NCI-H128 (cell line): ENCODE data around the gene ADSL.

ENCODE experiments used
- DNase-seq: peaks from one replicate; lab custom pipeline; 2025; ENCODE audit not compliant: unreplicated experiment; lab: John Stamatoyannopoulos, UW

Gene ADSL

DNA sequence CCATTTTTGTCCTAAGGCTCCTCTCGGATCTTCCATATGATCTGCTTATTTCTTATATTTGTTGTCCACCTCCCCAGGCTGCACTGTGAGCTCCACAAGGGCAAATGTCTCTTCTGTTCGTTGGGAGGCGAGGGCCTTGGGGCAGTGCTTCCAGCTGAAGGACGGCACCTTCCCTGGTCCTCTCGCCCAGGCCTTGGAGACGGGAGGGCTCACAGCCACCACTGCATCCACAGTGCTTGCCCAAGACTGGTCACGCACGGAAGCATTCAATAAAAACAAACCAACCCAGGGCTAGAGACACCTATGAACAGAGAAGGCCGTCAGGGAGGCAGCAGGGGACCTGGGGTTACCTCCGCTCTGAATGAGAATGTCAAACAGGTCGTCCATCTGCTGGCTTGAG, 70.3 kb downstream of the ADSL start:
- DNase-seq: no peak

DNA sequence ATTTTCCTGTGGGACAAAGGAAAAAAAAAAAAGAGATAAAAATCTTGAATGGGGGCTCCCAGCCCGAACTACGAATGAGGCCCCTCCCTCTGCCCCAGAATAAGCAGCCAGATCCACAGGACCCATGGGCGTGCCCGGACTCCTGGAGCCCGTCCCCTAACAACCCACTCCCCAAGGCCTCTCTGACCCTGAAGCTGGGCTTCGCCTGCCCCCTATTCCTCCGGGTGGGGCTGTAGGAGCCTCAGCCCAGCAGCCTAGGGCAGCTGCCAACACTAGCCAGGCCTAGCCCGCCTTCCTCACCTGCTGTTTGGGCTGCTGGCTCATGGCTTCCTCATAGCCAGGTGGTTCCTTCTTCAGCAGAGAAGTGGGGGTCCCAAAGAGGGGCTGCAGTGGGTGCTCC, 70.7 kb downstream of the ADSL start:
- DNase-seq: no peak

DNA sequence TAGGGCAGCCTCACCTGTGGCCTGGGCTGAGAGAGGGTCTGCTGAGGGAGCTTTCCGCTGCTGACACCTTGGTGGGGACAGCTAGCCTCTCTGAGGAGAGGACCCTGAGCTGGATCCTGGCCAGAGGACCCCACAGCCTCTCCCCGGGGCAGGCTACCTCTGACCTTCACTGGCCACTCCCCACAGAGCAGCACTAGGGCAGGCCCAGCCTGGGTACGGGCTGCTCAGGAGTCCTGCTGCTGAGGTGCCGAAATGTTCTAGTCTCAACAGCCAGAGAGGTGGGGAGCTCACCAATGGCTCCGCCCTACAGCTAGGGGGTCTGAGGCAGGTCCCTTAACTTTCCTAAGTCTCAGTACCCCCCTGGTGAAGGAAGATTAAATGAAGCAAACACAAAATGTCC, 71.6 kb downstream of the ADSL start:
- no peak for DNase-seq

DNA sequence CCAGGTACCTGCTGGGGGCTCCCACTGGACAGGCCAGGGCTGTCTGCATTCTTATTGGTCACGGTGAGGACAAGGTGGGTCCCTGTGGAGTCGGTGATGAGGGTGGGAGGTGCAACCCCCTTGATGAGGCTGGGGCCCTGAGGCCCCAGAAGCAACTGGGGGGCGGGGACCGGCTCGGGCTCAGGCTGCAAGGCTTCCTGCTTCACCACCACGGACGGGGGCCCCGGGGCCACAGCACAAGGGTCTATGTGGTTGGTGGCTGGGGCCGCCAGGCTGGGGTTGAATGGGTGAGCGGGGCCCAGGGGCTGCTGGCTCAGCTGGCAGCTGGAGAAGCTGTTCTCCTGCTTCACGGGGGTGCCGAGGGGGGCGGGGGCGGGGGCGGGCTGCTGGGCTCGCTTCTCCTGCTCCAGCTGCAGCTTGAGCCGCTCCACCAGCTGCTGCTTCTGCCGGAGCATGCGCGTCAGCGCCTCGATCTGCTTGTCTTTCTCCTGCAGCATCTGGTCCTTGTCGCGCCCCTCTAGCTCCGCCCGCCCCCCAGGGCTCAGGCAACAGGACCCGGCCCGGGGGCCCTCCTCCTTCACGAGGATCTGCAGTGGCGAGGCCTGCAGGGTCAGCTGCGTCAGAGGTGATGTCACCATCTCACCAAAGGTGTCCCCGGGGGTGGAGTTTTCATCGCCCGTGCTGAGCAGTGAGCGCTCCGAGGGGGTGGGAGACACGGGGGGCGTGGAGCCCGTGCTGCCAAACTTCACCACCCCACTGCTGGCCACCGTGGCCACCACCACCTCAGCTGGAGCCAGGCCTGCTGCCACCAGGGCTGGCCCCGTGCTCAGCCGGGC, 72.3 kb downstream of the ADSL start:
- peak; percentile 48 for DNase-seq

DNA sequence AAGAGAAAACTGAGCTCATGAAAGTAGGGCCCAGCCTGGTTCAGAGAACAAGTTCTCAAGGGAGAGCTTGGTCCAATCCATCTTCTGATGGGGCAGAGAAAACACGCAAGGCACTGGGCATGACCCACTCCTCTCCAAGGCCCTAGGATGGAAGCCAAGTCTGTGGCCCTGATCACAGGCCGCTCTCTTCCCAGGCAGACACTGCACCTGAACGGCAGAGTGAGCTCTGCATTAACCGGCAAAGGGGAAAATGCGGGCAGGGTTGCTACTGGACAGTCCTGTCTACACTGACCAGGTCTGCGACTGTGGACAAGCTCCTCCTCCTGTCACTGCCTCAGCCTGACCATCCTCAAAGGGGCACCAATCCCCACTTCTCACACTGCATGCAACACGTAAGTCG, 73.4 kb downstream of the ADSL start:
- no peak for DNase-seq

DNA sequence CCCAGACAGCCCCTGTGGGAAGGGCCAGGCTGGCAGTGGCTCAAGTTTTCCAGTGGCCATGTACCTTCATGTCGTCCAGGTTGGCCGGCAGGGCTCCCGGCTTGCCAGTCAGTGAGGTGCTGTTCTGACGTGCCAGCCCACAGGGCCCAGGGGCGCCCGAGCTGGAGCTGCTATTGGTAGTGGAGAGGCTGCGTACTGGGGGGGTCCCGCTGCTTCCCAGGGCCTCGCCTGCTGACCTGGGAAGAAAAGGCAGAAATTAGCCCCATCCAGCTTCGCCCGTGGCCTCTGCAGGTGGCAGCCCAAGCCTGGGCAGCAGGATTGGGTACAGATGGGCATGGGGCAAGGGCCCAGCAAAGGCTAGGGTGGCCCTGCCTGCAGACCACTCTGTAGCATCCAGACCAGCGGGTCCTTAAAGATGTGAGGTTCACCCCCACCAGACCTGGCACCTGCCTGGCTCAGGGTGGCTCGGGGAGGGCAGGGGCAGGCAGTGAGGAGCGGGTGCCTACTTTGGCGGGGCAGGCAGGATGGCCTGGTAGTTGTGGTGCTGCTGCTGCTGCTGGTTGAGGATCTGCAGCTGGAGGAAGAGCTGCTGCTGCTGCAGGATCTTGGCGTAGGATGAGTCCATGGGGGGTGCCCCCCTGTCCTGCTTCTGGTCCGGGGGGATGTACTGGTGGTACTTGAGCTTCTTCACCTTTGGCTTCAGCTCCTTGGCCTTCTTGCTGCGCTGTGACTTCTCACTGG, 74.2 kb downstream of the ADSL start:
- no peak for DNase-seq

DNA sequence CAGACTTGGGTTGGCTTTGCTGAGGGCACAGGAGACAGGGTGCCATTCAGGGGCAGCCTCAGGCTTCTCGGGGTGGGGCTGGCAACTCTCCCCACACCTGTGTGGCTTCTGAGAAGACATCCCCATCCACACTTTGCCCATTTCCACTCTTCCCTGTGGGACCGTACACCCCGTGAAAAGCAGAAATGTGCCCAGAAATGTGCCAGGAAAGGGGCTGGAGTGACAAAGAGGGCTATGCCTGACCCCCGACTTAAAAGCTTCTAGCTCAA, 74.7 kb downstream of the ADSL start:
- DNase-seq: no peak

DNA sequence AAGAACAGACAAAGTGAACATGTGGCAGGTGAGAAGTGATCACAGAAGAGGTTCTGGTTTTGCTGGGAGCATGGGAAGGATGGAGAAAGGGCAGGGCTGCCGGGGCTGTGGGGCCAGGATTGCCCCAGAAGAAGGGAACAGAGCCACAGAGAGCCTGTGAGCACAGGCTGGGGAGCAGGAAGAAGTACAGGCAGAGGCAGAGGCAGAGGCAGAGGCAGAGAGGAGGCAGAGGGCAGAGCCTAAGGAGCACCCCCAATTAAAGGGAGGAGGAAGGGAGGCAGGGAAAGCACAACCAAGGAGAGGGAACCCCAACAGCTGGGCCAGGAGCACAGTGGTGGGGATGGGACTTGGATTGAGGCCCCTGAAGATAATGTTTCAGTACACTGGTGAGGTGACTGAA, 75.6 kb downstream of the ADSL start:
- DNase-seq: no peak

DNA sequence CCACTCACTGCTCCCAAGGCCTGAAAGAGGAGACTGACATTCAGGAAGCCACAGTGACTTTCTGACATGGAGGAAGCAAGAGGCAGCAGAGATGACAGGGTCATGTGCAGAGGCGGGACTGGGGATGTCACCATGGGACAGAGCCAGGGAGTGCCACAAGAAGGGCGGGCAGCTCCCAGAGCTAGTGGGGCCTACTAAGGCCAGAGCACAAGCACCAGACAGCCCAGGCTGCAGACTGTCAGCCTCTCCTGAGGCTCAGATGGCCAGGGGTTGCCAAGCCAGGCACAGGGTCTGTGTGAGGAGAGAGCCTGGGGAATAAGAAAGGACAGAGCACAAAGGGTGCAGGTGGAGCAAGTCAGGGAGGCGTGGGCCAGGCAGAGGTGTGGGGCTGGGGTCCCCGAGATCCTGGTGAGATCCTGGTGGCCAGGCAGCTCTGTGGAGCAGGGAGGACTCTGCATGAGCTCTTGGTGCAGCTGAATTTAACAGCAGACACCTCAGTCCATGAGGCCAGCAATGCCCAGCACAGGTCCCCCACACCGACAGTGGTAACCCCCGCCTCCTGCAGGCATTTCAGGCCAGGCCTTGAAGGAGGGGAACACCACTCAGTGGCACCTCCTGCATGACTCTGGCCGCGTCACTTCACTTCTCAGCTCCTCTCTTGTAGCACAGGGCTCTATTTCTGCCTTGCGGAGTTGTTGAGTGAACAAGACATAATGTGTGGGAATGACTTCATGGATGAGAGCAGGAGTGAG, 76.4 kb downstream of the ADSL start:
- no peak for DNase-seq

DNA sequence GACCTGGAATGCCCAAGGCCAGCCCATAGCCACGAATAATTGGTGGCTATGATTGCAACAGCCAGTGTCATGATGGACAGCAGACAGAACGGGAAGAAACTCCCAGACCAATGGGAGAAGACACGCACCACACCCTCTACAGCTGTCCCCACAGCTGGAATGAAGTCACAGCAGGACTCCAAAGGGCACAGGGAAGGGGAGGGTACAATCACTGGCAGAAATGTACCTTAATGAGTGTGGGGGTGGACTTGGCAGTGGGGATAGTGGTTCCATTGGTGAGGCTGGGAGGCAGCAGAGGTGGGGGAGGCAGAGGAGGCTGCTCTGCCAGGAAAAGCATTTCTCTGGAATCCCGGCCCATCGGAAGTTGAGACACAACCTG, 77.0 kb downstream of the ADSL start:
- no peak for DNase-seq

DNA sequence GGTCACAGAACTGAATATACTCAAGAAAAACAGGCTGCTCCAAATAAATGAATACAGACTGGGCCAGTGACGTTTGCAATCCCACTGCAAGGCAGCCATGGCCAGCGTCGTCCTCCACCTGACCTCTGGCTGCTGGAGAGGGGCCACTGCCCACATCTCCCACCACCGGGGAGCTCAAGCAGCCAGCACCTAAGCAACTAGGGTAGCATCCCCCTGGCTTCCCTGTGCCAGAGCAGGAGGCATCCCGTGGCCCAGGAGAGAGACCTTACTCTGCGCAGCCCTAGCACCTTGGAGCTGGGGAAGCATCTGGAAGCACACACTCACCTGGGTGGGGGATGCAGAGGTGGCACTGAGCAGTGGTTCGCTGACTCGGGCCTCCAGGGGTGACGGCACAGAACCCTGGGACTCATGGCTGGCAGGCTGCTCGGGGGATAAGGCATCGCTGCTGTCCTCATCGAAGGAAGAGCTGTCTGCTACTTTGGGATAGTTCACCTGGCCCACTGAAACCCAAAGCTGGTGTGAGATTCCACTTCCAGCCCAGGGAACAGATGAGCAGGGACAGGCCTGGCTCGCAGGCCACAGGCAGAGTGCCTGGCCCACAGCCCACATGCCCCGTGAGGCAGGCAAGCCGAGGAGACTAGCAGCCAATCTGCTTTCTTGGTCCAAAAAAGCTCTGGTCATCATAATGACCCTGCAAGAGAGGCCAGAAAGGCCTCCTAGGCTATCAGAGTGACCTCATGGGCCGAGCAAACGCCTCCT, 77.8 kb downstream of the ADSL start:
- DNase-seq: no peak

DNA sequence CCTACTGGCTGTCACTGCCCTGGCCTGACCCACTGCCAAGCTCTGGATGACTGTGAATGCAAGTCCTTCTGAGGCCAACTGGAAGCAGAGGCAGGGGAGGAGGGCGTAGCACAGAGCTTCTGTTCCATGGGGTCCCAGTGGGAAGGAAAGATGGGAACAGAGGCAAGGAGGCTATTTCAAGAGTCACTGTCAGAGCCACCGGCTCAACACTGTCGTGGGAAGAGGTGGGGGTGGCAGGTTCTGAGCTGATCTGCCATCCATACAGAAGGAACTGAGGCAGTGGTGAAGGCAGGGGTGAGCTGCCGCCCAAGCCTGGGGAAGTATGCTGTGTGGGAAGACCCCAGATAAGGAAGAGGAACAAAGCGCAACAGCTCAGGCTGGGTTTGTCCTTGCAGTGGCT, 78.8 kb downstream of the ADSL start:
- DNase-seq: no peak

DNA sequence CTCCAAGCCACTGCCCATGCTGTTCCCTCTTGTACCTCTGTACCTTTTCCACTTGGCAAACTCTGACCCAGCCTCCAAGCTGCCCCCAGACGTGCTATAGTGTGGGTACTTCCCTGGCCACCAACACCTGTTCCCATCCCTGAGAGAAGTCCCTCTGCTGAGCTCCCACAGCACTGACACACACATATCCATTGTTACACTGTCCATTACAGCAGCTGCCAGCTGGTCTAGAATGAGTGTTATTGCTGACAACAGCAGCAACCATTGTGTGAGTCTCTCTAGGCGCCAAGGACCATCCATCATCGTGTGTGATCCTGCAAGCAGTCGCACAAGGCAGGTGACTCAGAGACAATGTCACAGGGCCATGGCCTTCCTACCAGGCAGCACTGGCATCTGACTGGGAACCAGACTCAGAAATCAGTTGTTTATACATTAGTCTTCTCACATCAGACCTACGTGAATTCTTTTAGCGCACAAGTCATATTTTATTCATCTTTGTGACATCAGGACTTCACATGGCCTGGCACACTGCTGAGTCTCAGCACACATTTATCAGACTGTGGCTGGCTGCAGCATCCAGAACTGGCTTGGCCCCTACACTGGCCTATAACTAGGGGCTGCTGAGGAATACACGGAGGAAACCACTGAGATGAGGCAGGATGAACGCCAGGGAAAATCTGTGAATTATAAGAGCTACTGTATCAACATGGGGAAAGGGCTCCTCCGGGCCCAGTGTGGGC, 80.5 kb downstream of the ADSL start:
- peak; percentile 27 for DNase-seq

DNA sequence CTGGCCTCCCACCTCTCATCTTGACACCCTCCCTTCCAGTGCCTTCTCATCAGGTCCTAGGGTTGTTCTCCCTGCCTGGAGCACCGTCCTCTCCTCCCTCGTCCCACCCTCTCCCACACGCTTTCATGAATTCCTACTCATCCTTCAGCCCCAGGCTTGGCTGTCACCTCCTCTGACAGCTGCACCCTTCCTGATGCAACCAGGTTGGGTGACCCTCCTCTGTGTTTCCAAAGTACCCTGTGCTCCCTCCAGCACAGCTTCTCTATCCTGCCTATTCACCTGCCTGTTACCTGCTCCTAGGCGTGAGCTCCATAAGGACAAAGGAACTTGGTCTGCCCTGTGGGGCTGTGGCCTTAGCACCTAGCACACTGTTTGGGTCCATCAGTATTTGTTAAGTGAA, 82.5 kb downstream of the ADSL start:
- DNase-seq: no peak

DNA sequence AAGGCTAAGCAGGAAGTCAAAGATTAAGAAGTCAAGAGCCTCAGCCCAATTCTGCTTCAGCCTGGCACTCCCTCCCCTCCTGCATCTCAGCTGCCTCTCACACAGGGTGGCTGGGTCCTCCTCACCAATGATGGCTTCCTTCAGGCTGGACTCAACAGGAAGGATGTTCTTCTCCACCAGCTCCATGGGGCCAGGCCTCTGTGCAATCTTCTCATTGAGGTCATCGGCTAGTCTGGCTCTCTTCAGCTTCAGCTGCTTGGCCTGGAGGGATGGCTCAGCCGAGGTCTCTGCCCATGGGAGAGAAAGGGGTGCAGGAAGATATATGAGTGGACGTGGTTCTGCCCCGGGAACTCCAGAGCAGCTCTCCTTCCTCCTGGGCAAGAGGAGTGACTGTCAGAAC, 83.2 kb downstream of the ADSL start:
- no peak for DNase-seq

DNA sequence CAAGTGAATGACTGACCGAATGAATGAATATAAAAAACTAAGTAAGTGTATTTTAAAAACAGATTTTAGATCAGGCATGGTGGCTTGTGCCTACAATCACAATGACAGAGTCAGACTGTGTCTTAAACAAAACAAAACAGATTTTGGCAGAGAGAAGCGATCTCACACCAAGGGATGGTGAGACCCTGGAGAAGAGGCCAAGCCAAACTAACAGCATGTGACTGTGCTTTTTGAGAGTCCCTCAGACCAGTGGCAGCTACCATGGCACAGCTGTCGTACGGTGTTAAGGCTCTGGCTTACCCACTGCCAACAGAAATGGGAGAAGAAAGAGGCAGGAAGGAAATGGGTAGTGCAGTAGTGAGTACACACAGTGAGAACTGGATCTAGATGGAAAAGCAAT, 84.7 kb downstream of the ADSL start:
- no peak for DNase-seq

DNA sequence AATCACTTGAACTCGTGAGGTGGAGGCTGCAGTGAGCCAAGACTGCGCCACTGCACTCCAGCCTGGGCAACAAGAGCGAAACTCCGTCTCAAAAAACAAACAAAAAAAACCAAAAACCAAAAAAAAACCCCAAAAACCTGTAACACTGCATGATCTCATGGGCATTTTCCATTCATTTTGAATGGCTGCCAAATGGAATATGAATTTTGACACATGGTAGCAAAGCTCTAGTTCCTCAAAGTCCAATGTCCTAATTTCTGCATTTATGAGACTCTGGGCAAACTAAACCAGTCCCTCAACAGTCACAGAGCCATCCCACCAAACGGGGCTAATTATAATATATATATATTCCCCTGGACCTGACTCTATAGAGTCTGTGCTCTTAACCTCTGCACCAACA, 85.9 kb downstream of the ADSL start:
- DNase-seq: no peak

DNA sequence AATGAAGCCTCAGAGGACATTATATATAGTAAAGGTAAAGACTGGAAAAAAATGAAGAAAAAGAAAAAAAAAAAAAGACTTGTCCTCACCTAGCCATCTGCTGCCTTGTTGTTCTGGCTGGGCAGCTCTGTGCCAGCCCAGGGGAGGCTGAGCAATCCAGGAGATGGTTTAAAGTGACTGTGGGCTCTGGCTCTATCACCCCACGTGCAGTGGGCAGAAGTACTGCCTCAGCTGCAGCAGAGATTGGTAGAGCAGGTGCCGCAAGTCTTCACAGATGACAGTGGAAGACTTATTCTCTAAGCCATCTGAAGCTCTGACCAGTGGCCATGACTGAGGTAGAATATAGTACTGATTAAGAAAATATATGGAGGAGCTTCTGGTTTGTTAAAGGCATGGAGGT, 86.3 kb downstream of the ADSL start:
- DNase-seq: no peak

DNA sequence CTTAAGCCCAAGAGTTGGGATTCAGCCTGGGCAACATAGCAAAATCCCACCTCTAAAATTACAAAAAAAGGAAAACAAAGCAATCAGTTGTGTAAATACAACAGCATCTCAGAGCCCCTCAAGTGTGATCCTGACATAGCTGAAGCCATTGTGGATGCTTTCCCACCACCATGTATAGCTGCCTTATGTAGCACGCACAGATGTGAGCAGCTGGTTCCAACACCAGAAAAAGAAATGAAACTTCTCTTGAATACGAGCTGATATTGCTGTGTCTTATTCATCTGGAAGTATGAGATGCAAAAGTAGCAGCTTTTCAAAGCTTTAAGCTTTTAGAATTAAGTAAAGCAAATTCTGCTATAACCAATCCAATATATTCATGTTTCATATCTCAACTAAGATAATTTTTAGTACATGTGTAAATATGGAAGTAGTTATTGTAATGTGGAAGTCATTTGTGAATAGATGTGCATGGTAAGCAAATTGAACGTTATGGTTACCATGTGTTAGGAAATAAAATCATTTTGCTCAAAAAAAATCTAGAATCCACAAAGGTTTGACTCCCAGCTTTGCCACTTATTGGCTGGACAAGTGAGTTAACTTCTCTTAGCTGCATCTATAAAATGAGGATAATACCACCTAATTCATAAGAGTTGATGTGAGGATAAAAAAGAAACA, 87.3 kb downstream of the ADSL start:
- DNase-seq: no peak

DNA sequence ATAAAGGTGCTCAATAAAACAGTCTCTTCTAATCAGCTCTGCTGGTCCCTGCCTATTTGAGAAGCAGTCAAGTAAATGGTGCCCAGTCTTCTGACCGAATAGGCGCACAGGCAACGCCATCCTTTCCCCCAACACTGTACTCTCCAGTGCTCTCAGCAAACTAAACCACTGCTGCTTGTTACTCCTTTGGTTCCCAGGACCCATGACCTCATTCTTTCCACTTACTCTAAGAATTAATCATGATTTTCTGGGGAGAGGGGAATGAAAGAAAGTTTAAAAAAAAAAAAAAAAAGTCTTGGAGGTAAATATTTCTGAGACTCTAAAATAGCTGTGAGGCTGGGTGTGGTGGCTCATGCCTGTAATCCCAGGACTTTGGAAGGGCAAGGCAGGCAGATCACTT, 87.8 kb downstream of the ADSL start:
- DNase-seq: no peak
